HepG2 (cell line): ENCODE results near the gene ZKSCAN2. TPM values are rescaled to one million over a fixed set of nuclear protein-coding genes. Genes with fewer than 3 reads are reported as not detected.

Source experiments
- FOXA1 ChIP-seq, 2 experiments: fragments of 450-650 bp in 1 of 2; sonication (generic) in 1 of 2; formaldehyde crosslinking in 1 of 2; IDR thresholded peaks; 2 replicates each; pipeline versions ENCODE4 v1.4.0 to v1.6.1; 2016 to 2020; ENCODE audit warnings: missing genetic modification reagents in 1 of 2
- FOXA3 ChIP-seq: IDR thresholded peaks from 2 replicates; pipeline ENCODE4 v1.6.1; 2016; ENCODE audit warnings: missing genetic modification reagents, missing compliant biosample characterization
- FOXK1 ChIP-seq: sonication (generic); formaldehyde crosslinking; IDR thresholded peaks from 2 replicates; pipeline ENCODE4 v1.4.0; 2020; ENCODE audit warnings: low read depth, missing genetic modification reagents, borderline replicate concordance
- GABPA ChIP-seq, 2 experiments: IDR thresholded peaks; 2 replicates each; pipeline ENCODE4 v1.6.1; 2011 to 2016; ENCODE audit warnings: low read depth in 2 of 2, low read length in 1 of 2, missing biosample characterization in 1 of 2, missing genetic modification characterization in 1 of 2
- HDAC6 ChIP-seq: fragments of 200-600 bp; sonication (generic); IDR thresholded peaks from 2 replicates; pipeline ENCODE4 v1.7.0; 2017; ENCODE audit warnings: mild to moderate bottlenecking, antibody characterized with exemption, low read length, low read depth
- HOXA7 ChIP-seq: sonication (generic); formaldehyde crosslinking; IDR thresholded peaks from 2 replicates; pipeline ENCODE4 v1.8.1; 2022; ENCODE audit warnings: mild to moderate bottlenecking, missing genetic modification reagents, moderate library complexity
- MAF1 ChIP-seq: sonication (generic); formaldehyde crosslinking; IDR thresholded peaks from 2 replicates; pipeline ENCODE4 v1.5.0; 2020; ENCODE audit warnings: missing genetic modification reagents, borderline replicate concordance
- MATR3 ChIP-seq: sonication (generic); formaldehyde crosslinking; IDR thresholded peaks from 2 replicates; pipeline ENCODE4 v1.4.0; 2020; ENCODE audit warnings: missing genetic modification reagents
- NCOA1 ChIP-seq: sonication (generic); formaldehyde crosslinking; IDR thresholded peaks from 2 replicates; pipeline ENCODE4 v1.9.0; 2021; ENCODE audit warnings: missing genetic modification reagents
- PRMT3 ChIP-seq: sonication (generic); formaldehyde crosslinking; IDR thresholded peaks from 2 replicates; pipeline ENCODE4 v1.8.1; 2022; ENCODE audit warnings: low read depth, mild to moderate bottlenecking, moderate library complexity, missing genetic modification reagents, borderline replicate concordance
- REL ChIP-seq: sonication (generic); formaldehyde crosslinking; conservative IDR thresholded peaks from 2 replicates; pipeline ENCODE4 v1.8.0; 2022; ENCODE audit warnings: mild to moderate bottlenecking, missing genetic modification reagents, moderate library complexity
- RFX1 ChIP-seq: fragments of 450-650 bp; IDR thresholded peaks from 2 replicates; pipeline ENCODE4 v1.6.1; 2017
- SMC3 ChIP-seq: IDR thresholded peaks from 2 replicates; pipeline ENCODE4 v1.6.1; 2011; ENCODE audit warnings: low read length, improper control_type of control experiment
- SNRNP70 ChIP-seq: fragments of 200-400 bp; formaldehyde crosslinking; IDR thresholded peaks from 2 replicates; pipeline ENCODE4 v1.6.1; 2017; ENCODE audit warnings: mild to moderate bottlenecking, low read depth, low read length, moderate library complexity
- TAF1 ChIP-seq: sonication (generic); formaldehyde crosslinking; IDR thresholded peaks from 2 replicates; pipeline ENCODE4 v1.4.0; 2020; ENCODE audit warnings: missing genetic modification reagents
- TARDBP ChIP-seq: sonication (generic); formaldehyde crosslinking; IDR thresholded peaks from 2 replicates; pipeline ENCODE4 v1.8.0; 2022; ENCODE audit warnings: mild to moderate bottlenecking, missing genetic modification reagents
- TEAD2 ChIP-seq: sonication (generic); formaldehyde crosslinking; IDR thresholded peaks from 2 replicates; pipeline ENCODE4 v1.9.0; 2021; ENCODE audit warnings: missing genetic modification reagents
- ZNF101 ChIP-seq: sonication (generic); formaldehyde crosslinking; IDR thresholded peaks from 2 replicates; pipeline ENCODE4 v1.4.0; 2020; ENCODE audit warnings: mild to moderate bottlenecking, low read depth, missing genetic modification reagents, borderline replicate concordance
- ZNF282 ChIP-seq: fragments of 450-650 bp; IDR thresholded peaks from 2 replicates; pipeline ENCODE4 v1.6.1; 2018; ENCODE audit not compliant: partially characterized antibody
- ZNF619 ChIP-seq: sonication (generic); formaldehyde crosslinking; IDR thresholded peaks from 2 replicates; pipeline ENCODE4 v1.4.0; 2020; ENCODE audit warnings: mild to moderate bottlenecking, missing genetic modification reagents
- ZNF768 ChIP-seq: sonication (generic); formaldehyde crosslinking; IDR thresholded peaks from 2 replicates; pipeline ENCODE4 v1.4.0; 2020; ENCODE audit warnings: missing genetic modification reagents
- ZNF782 ChIP-seq: sonication (generic); formaldehyde crosslinking; IDR thresholded peaks from 2 replicates; pipeline ENCODE4 v1.4.0; 2020; ENCODE audit warnings: missing genetic modification reagents, mild to moderate bottlenecking, borderline replicate concordance
- polyA plus RNA-seq, 8 experiments: library from polyadenylated mRNA; depleted of rRNA in 3 of 8; stranded (reverse) in 7 of 8; unstranded in 1 of 8; fragments of >200 nt; fragmentation: Illumina TruSeq in 4 of 8; extraction: Trizol in 4 of 8; gene quantifications; 2 replicates each; pipeline versions ENCODE4 v1.2.1 to v1.2.3, GENCODE V29; 2011 to 2016; ENCODE audit warnings: low read depth in 4 of 8, missing spikeins in 1 of 8, mixed read lengths in 1 of 8; ENCODE audit not compliant: insufficient read depth in 1 of 8
- total RNA-seq, 5 experiments: library from RNA; depleted of rRNA; stranded (reverse); fragments of >200 nt; fragmentation: Illumina TruSeq; extraction: Trizol; gene quantifications; 2 replicates each; pipeline ENCODE4 v1.2.3, GENCODE V29; 2016; ENCODE audit warnings: low read depth in 1 of 5
- TF ChIP-seq, protein P1 (sequence below): sonication (generic); formaldehyde crosslinking; IDR thresholded peaks from 2 replicates; pipeline ENCODE4 v1.8.0; 2022; ENCODE audit warnings: missing genetic modification reagents, mild to moderate bottlenecking, borderline replicate concordance
- TF ChIP-seq, protein P2 (sequence below): fragments of 450-650 bp; IDR thresholded peaks from 2 replicates; pipeline ENCODE4 v1.6.1; 2017
- TF ChIP-seq, protein P3 (sequence below): sonication (generic); formaldehyde crosslinking; IDR thresholded peaks from 2 replicates; pipeline ENCODE4 v1.4.0; 2020; ENCODE audit warnings: missing genetic modification reagents
- TF ChIP-seq, protein P4 (sequence below): sonication (generic); formaldehyde crosslinking; IDR thresholded peaks from 2 replicates; pipeline ENCODE4 v1.4.0; 2020; ENCODE audit warnings: missing genetic modification reagents, borderline replicate concordance

The ZKSCAN2 gene
- total and polyA plus RNA-seq, 2 of the 13 experiments (the other 11 are each of a cell fraction or from before 2014, with no cell fraction given), result 4.2 to 11.1 TPM

DNA sequence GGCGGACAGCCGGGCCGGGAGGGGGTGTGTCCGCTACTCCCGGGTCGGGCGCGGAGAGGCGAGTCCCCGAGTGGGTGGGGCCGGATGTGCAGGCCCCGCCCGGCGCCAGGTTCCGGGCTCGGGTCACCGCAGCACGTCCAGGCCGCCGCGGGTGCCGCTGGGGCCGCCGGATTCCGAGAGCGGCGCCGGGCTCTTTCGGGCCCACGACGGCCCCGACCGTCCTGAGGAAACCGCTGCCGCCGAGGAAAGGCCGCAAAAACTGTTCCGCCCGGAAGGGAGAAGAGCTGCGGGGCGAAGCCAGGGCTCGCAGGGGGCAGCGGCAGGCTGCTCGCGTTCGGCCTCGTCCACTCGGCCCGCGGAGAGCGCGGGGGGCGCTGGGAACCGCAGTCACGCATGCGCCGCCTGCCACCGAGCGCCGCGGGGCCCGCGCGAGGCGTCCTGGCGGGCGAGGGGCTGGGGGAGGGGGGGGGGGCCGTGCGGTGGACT, at the start of gene ZKSCAN2 (continued):
- TF ChIP-seq, protein P1, sequence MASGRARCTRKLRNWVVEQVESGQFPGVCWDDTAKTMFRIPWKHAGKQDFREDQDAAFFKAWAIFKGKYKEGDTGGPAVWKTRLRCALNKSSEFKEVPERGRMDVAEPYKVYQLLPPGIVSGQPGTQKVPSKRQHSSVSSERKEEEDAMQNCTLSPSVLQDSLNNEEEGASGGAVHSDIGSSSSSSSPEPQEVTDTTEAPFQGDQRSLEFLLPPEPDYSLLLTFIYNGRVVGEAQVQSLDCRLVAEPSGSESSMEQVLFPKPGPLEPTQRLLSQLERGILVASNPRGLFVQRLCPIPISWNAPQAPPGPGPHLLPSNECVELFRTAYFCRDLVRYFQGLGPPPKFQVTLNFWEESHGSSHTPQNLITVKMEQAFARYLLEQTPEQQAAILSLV, result no peak
- TF ChIP-seq TEAD2 (CRISPR knock-in tag) (peak; percentile 88), FOXK1 (CRISPR knock-in tag) (0 out of 2 replicates have a peak, but pooled peaks have one; percentile 41), FOXA1 (IDR thresholded peaks at IDR 0.05) (no peak), FOXA1 (CRISPR knock-in tag; IDR thresholded peaks at IDR 0.05) (no peak), MATR3 (CRISPR knock-in tag) (no peak), TAF1 (CRISPR knock-in tag) (peak; percentile 82), GABPA (IDR thresholded peaks at IDR 0.05; ENCODE audit: low read depth, low read length) (peak; percentile 82), GABPA (CRISPR knock-in tag; IDR thresholded peaks at IDR 0.05; ENCODE audit: low read depth) (peak; percentile 75), SMC3 (no peak), ZNF101 (CRISPR knock-in tag) (0 out of 2 replicates have a peak, but pooled peaks have one; percentile 4), MAF1 (CRISPR knock-in tag) (no peak), HOXA7 (no peak), FOXA3 (CRISPR knock-in tag) (peak; percentile 24), REL (CRISPR knock-in tag) (no peak), RFX1 (no peak), PRMT3 (no peak), HDAC6 (no peak), ZNF782 (peak; percentile 32), ZNF619 (CRISPR knock-in tag) (no peak), SNRNP70 (0 out of 2 replicates have a peak, but pooled peaks have one; percentile 37), ZNF768 (peak; percentile 50), ZNF282 (no peak), TARDBP (CRISPR knock-in tag) (no peak; the same call in 1 of the 2 replicates), NCOA1 (CRISPR knock-in tag) (no peak)
- TF ChIP-seq, protein P2, sequence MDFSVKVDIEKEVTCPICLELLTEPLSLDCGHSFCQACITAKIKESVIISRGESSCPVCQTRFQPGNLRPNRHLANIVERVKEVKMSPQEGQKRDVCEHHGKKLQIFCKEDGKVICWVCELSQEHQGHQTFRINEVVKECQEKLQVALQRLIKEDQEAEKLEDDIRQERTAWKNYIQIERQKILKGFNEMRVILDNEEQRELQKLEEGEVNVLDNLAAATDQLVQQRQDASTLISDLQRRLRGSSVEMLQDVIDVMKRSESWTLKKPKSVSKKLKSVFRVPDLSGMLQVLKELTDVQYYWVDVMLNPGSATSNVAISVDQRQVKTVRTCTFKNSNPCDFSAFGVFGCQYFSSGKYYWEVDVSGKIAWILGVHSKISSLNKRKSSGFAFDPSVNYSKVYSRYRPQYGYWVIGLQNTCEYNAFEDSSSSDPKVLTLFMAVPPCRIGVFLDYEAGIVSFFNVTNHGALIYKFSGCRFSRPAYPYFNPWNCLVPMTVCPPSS, result no peak
- TF ChIP-seq, protein P3, sequence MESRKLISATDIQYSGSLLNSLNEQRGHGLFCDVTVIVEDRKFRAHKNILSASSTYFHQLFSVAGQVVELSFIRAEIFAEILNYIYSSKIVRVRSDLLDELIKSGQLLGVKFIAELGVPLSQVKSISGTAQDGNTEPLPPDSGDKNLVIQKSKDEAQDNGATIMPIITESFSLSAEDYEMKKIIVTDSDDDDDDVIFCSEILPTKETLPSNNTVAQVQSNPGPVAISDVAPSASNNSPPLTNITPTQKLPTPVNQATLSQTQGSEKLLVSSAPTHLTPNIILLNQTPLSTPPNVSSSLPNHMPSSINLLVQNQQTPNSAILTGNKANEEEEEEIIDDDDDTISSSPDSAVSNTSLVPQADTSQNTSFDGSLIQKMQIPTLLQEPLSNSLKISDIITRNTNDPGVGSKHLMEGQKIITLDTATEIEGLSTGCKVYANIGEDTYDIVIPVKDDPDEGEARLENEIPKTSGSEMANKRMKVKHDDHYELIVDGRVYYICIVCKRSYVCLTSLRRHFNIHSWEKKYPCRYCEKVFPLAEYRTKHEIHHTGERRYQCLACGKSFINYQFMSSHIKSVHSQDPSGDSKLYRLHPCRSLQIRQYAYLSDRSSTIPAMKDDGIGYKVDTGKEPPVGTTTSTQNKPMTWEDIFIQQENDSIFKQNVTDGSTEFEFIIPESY (CRISPR knock-in tag), result no peak
- TF ChIP-seq, protein P4, sequence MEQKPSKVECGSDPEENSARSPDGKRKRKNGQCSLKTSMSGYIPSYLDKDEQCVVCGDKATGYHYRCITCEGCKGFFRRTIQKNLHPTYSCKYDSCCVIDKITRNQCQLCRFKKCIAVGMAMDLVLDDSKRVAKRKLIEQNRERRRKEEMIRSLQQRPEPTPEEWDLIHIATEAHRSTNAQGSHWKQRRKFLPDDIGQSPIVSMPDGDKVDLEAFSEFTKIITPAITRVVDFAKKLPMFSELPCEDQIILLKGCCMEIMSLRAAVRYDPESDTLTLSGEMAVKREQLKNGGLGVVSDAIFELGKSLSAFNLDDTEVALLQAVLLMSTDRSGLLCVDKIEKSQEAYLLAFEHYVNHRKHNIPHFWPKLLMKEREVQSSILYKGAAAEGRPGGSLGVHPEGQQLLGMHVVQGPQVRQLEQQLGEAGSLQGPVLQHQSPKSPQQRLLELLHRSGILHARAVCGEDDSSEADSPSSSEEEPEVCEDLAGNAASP (CRISPR knock-in tag), result peak; percentile 76
